T-cell (primary cell): ENCODE data around the gene EXOC4. TPM values are rescaled to one million over a fixed set of nuclear protein-coding genes. Genes with fewer than 3 reads are reported as not detected.

Experiments used
- ATAC-seq, 4 experiments: fragments of 200-7000 bp in 3 of 4; fragments of 150-1000 bp in 1 of 4; cut with Tn5 transposase; replicated peaks in 1 of 4; 1 replicate in 3 of 4; 2 replicates in 1 of 4; pipeline ENCODE4 v1.10.0; 2021; ENCODE audit warnings: moderate library complexity in 3 of 4, mild to moderate bottlenecking in 2 of 4, moderate number of reproducible peaks in 1 of 4
- CTCF ChIA-PET, 2 donors: fragments of 300-600 bp; sonication (Branson Sonifier 250); formaldehyde crosslinking; loops; one replicate each; lab custom pipeline; 2022; ENCODE audit warnings: antibody characterized with exemption in 2 of 2; lab: Charles Lee
- POLR2A ChIA-PET, 2 donors: fragments of 300-600 bp; sonication (Branson Sonifier 250); formaldehyde crosslinking; loops; one replicate each; lab custom pipeline; 2022; ENCODE audit warnings: antibody characterized with exemption in 2 of 2; lab: Charles Lee
- DNase-seq, 35 experiments: peaks; one replicate each; pipeline versions ENCODE4 v3.0.0 to v3.0.0-alpha.2; 2013 to 2023
- H3K27ac ChIP-seq: one replicate; pipeline ENCODE4 v1.5.1; 2013; ENCODE audit warnings: low read length
- H3K27me3 ChIP-seq, 2 experiments: replicated peaks in 1 of 2; 1 replicate in 1 of 2; 2 replicates in 1 of 2; pipeline versions ENCODE4 v1.6.1 to v1.7.0; 2013; ENCODE audit warnings: low read length in 1 of 2, mixed read lengths in 1 of 2; ENCODE audit not compliant: control insufficient read depth in 2 of 2, insufficient read depth in 2 of 2; ENCODE audit errors: extremely low read depth in 1 of 2
- H3K36me3 ChIP-seq, 2 donors: 1 replicate in 1 of 2; 2 replicates in 1 of 2; pipeline versions ENCODE4 v1.6.1 to v1.7.0; 2013; ENCODE audit warnings: low read length in 1 of 2; ENCODE audit not compliant: control insufficient read depth in 2 of 2, insufficient read depth in 1 of 2; ENCODE audit errors: extremely low read depth in 1 of 2
- H3K4me1 ChIP-seq, 2 experiments: 1 replicate in 1 of 2; 2 replicates in 1 of 2; pipeline versions ENCODE4 v1.6.1 to v1.7.0; 2013; ENCODE audit warnings: low read length in 2 of 2, mixed read lengths in 1 of 2; ENCODE audit not compliant: insufficient read depth in 2 of 2, control insufficient read depth in 1 of 2; ENCODE audit errors: extremely low read depth in 1 of 2
- H3K4me3 ChIP-seq, 2 donors: 1 replicate in 1 of 2; 2 replicates in 1 of 2; pipeline versions ENCODE4 v1.5.1 to v1.7.0; 2013; ENCODE audit warnings: mild to moderate bottlenecking in 2 of 2, low read length in 1 of 2, moderate library complexity in 1 of 2; ENCODE audit not compliant: control insufficient read depth in 1 of 2; ENCODE audit errors: extremely low read depth in 1 of 2
- H3K9me3 ChIP-seq: 2 replicates; pipeline ENCODE4 v1.7.0; 2013
- H3K27ac Mint-ChIP-seq, 2 donors: one replicate each; pipeline ENCODE4 v1.8.0; 2020 to 2021; ENCODE audit warnings: mild to moderate bottlenecking in 2 of 2, mixed read lengths in 2 of 2
- H3K27me3 Mint-ChIP-seq, 2 donors: one replicate each; pipeline ENCODE4 v1.8.0; 2021 to 2022; ENCODE audit warnings: mixed read lengths in 2 of 2
- H3K36me3 Mint-ChIP-seq: one replicate; pipeline ENCODE4 v1.8.0; 2021; ENCODE audit warnings: mixed read lengths
- H3K4me1 Mint-ChIP-seq, 3 donors: one replicate each; pipeline ENCODE4 v1.8.0; 2020 to 2022; ENCODE audit warnings: mixed read lengths in 3 of 3, mild to moderate bottlenecking in 1 of 3
- H3K4me3 Mint-ChIP-seq, 3 donors: one replicate each; pipeline ENCODE4 v1.8.0; 2020 to 2022; ENCODE audit warnings: mild to moderate bottlenecking in 3 of 3, mixed read lengths in 3 of 3, moderate library complexity in 3 of 3
- H3K9me3 Mint-ChIP-seq, 3 donors: one replicate each; pipeline ENCODE4 v1.8.0; 2020 to 2022; ENCODE audit warnings: mixed read lengths in 3 of 3
- WGBS: methylation state at CpG from one replicate; pipeline ENCODE4 v1.1.5; 2013; ENCODE audit warnings: missing lambda C conversion rate; ENCODE audit not compliant: insufficient coverage; 5-methylcytosine and 5-hydroxymethylcytosine counted together
- total RNA-seq, 35 experiments: library from RNA in 6 of 35; stranded (reverse) in 6 of 35; fragments of 120-200 nt in 1 of 35; gene quantifications; one replicate each; pipeline versions ENCODE4 v1.2.1 to v1.2.4 and lab custom pipeline; 2013 to 2026

The EXOC4 gene
- total RNA-seq, 5 donors from 2014 or later (not counting 1 experiment from before 2014, with no cell fraction given) = 58.2 to 108 (median 64.8) TPM

GRCh38 chr7:133339772-133340171 lies 86.9 kb downstream of the EXOC4 start:
- H3K36me3 ChIP-seq = no peaks in the 10 kb centered on the region
- ChIA-PET POLR2A (interaction anchor here in 1 of 2 donors (0.6 kb wide), 1 partner anchor 26 kb away, joined by 4 read pairs; no protein-coding TSS in a partner anchor), CTCF (interaction anchor here in 1 of 2 donors (0.6 kb wide), 1 partner anchor 57 kb away, joined by 3 read pairs; no protein-coding TSS in a partner anchor)
- 86% methylated on average over 1 of the region's 2 CpGs for WGBS
- no peaks in the 10 kb centered on the region for H3K4me1 ChIP-seq
- peaks cover 2% of the 10 kb centered on the region for H3K9me3 ChIP-seq
- Mint-ChIP-seq H3K4me3 (no peak overlapping the region), H3K9me3 (peaks cover 38 to 52% (median 50%) of the 10 kb centered on the region in 3 donors), H3K27me3 (no peaks in the 10 kb centered on the region), H3K36me3 (peaks cover 75% of the 10 kb centered on the region), H3K27ac (no peak overlapping the region), H3K4me1 (peaks cover 4 to 17% (median 10%) of the 10 kb centered on the region in 3 donors)
- no peak overlapping the region for H3K27ac ChIP-seq
- no peak for ATAC-seq
- no peaks in the 10 kb centered on the region for H3K27me3 ChIP-seq
- no peak overlapping the region for H3K4me3 ChIP-seq
- no peak for DNase-seq

GRCh38 chr7:133344275-133344674 lies 91.4 kb downstream of the EXOC4 start:
- Histone ChIP-seq H3K36me3 (peaks cover 0 to 4% of the 10 kb centered on the region in 2 donors), H3K4me3 (no peak overlapping the region), H3K4me1 (no peaks in the 10 kb centered on the region), H3K27me3 (no peaks in the 10 kb centered on the region), H3K9me3 (no peaks in the 10 kb centered on the region), H3K27ac (no peak overlapping the region)
- H3K9me3 Mint-ChIP-seq = peaks cover 27 to 44% (median 34%) of the 10 kb centered on the region in 3 donors
- H3K27ac Mint-ChIP-seq = no peak overlapping the region
- 100% methylated on average over 2 of the region's 3 CpGs for WGBS
- ChIA-PET CTCF (no interaction called here), POLR2A (no interaction called here)
- peak in 1 of 35 experiments; percentile 4 for DNase-seq
- no peaks in the 10 kb centered on the region for H3K27me3 Mint-ChIP-seq
- H3K36me3 Mint-ChIP-seq = peaks cover 79% of the 10 kb centered on the region
- no peak for ATAC-seq
- H3K4me1 Mint-ChIP-seq = peaks cover 6 to 26% (median 12%) of the 10 kb centered on the region in 3 donors
- no peak overlapping the region for H3K4me3 Mint-ChIP-seq

- DNase-seq = no peak
- Histone ChIP-seq H3K4me3 (no peak overlapping the region), H3K4me1 (no peaks in the 10 kb centered on the region), H3K9me3 (no peaks in the 10 kb centered on the region), H3K36me3 (peaks cover 0 to 4% of the 10 kb centered on the region in 2 donors), H3K27ac (no peak overlapping the region), H3K27me3 (no peaks in the 10 kb centered on the region)
- Mint-ChIP-seq H3K4me3 (no peak overlapping the region), H3K27me3 (no peaks in the 10 kb centered on the region), H3K9me3 (peaks cover 19 to 40% (median 23%) of the 10 kb centered on the region in 3 donors), H3K27ac (peak overlapping the region in 1 of 2 donors; percentile 19), H3K36me3 (peaks cover 76% of the 10 kb centered on the region), H3K4me1 (peaks cover 6 to 21% (median 18%) of the 10 kb centered on the region in 3 donors)
- 80% methylated on average over 2 of the region's 8 CpGs for WGBS
- POLR2A ChIA-PET = no interaction called here
- ATAC-seq = no peak
- CTCF ChIA-PET = no interaction called here
Observed at GRCh38 chr7:133345690-133346421, 93.0 kb downstream of the EXOC4 start.

GRCh38 chr7:133348250-133348649 lies 95.4 kb downstream of the EXOC4 start:
- ATAC-seq (no peak), DNase-seq (no peak)
- no peaks in the 10 kb centered on the region for H3K27me3 Mint-ChIP-seq
- no peak overlapping the region for H3K27ac Mint-ChIP-seq
- peaks cover 73% of the 10 kb centered on the region for H3K36me3 Mint-ChIP-seq
- POLR2A ChIA-PET = interaction anchor here in 1 of 2 donors (0.5 kb wide), 1 partner anchor 15 kb away, joined by 10 read pairs; no protein-coding TSS in a partner anchor
- no peak overlapping the region for H3K4me3 Mint-ChIP-seq
- H3K9me3 Mint-ChIP-seq = peaks cover 13 to 32% (median 15%) of the 10 kb centered on the region in 3 donors
- no peak overlapping the region for H3K27ac ChIP-seq
- peaks cover 0 to 4% of the 10 kb centered on the region in 2 donors for H3K36me3 ChIP-seq
- H3K27me3 ChIP-seq = no peaks in the 10 kb centered on the region
- H3K9me3 ChIP-seq = peaks cover 4% of the 10 kb centered on the region
- H3K4me3 ChIP-seq = no peak overlapping the region
- H3K4me1 Mint-ChIP-seq = peaks cover 6 to 23% (median 21%) of the 10 kb centered on the region in 3 donors
- H3K4me1 ChIP-seq = no peaks in the 10 kb centered on the region
- 82% methylated on average over 2 of the region's 5 CpGs for WGBS
- CTCF ChIA-PET = interaction anchor here in 1 of 2 donors (0.8 kb wide), 1 partner anchor 768 kb away, joined by 3 read pairs; no protein-coding TSS in a partner anchor

GRCh38 chr7:133349101-133349500 lies 96.2 kb downstream of the EXOC4 start:
- POLR2A ChIA-PET = no interaction called here
- peaks cover 5 to 29% (median 19%) of the 10 kb centered on the region in 3 donors for H3K4me1 Mint-ChIP-seq
- CTCF ChIA-PET = interaction anchor here in 1 of 2 donors (0.8 kb wide), 1 partner anchor 768 kb away, joined by 3 read pairs; no protein-coding TSS in a partner anchor
- Histone ChIP-seq H3K4me3 (no peak overlapping the region), H3K27me3 (no peaks in the 10 kb centered on the region), H3K4me1 (no peaks in the 10 kb centered on the region), H3K36me3 (peaks cover 0 to 4% of the 10 kb centered on the region in 2 donors), H3K9me3 (peaks cover 4% of the 10 kb centered on the region), H3K27ac (no peak overlapping the region)
- no peak overlapping the region for H3K4me3 Mint-ChIP-seq
- peaks cover 19 to 41% (median 19%) of the 10 kb centered on the region in 3 donors for H3K9me3 Mint-ChIP-seq
- no peaks in the 10 kb centered on the region for H3K27me3 Mint-ChIP-seq
- no peak for ATAC-seq
- no peak for DNase-seq
- H3K36me3 Mint-ChIP-seq = peaks cover 72% of the 10 kb centered on the region
- WGBS = no CpG with 5 or more reads among the region's 2 CpGs
- no peak overlapping the region for H3K27ac Mint-ChIP-seq

- ChIA-PET CTCF (no interaction called here), POLR2A (no interaction called here)
- Mint-ChIP-seq H3K4me1 (peaks cover 2 to 24% (median 10%) of the 10 kb centered on the region in 3 donors), H3K4me3 (no peak overlapping the region), H3K27me3 (no peaks in the 10 kb centered on the region), H3K36me3 (peaks cover 73% of the 10 kb centered on the region), H3K27ac (no peak overlapping the region), H3K9me3 (peaks cover 19 to 43% (median 22%) of the 10 kb centered on the region in 3 donors)
- Histone ChIP-seq H3K9me3 (peaks cover 4% of the 10 kb centered on the region), H3K4me3 (no peak overlapping the region), H3K27me3 (no peaks in the 10 kb centered on the region), H3K27ac (no peak overlapping the region), H3K4me1 (no peaks in the 10 kb centered on the region), H3K36me3 (peaks cover 0 to 5% of the 10 kb centered on the region in 2 donors)
- DNase-seq (no peak), ATAC-seq (no peak)
- no CpG with 5 or more reads among the region's 2 CpGs for WGBS
Observed at GRCh38 chr7:133352430-133352829, 99.6 kb downstream of the EXOC4 start.
